ENCODE measurements around the gene SULT1E1. TPM values are rescaled to one million over a fixed set of nuclear protein-coding genes. Genes with fewer than 3 reads are reported as not detected.

The SULT1E1 gene
- total and polyA plus RNA-seq, 10 donors = not detected

GRCh38 chr4:69811166-69811565 is 48.8 kb downstream of the SULT1E1 start:
- DNase-seq = no peak
- TF ChIP-seq POLR2A (IDR thresholded peaks at IDR 0.05) (no peak), CTCF (IDR thresholded peaks at IDR 0.05 in 8 of 11, conservative IDR thresholded peaks at IDR 0.05 in 3 of 11) (no peak), POLR2AphosphoS5 (IDR thresholded peaks at IDR 0.05) (no peak)
- H3K27me3 ChIP-seq (replicated peaks in 1 of 7) = no peaks in the 10 kb centered on the region

GRCh38 chr4:69800599-69800998 is 59.3 kb downstream of the SULT1E1 start:
- TF ChIP-seq POLR2AphosphoS5 (IDR thresholded peaks at IDR 0.05) (no peak), CTCF (IDR thresholded peaks at IDR 0.05 in 8 of 11, conservative IDR thresholded peaks at IDR 0.05 in 3 of 11) (no peak), POLR2A (IDR thresholded peaks at IDR 0.05) (no peak)
- DNase-seq = no peak
- H3K36me3 ChIP-seq = no peaks in the 10 kb centered on the region
- H3K4me1 ChIP-seq = no peaks in the 10 kb centered on the region
- H3K27ac ChIP-seq = no peak overlapping the region
- H3K4me3 ChIP-seq = no peak overlapping the region
- no peaks in the 10 kb centered on the region for H3K27me3 ChIP-seq (replicated peaks in 1 of 7)
- intact Hi-C loops (cut with DNase I; ENCODE audit: low total_unique reads) = no loop called here
- peaks cover 0 to under 1% (median 0%) of the 10 kb centered on the region in 8 donors for H3K9me3 ChIP-seq
- WGBS, 5 donors = 84 to 97% (median 92%) methylated on average over 1 of the region's 1 CpG

More at GRCh38 chr4:69811166-69811565, 48.8 kb downstream of the SULT1E1 start:
- no peaks in the 10 kb centered on the region for H3K4me1 ChIP-seq
- H3K9me3 ChIP-seq = peaks cover 0 to 10% (median 0%) of the 10 kb centered on the region in 8 donors
- intact Hi-C loops (cut with DNase I; ENCODE audit: low total_unique reads) = loop anchor here (10.0 kb wide), 1 partner anchor 116 kb away; no protein-coding TSS in a partner anchor
- no peak overlapping the region for H3K27ac ChIP-seq
- no peak overlapping the region for H3K4me3 ChIP-seq
- H3K36me3 ChIP-seq = no peaks in the 10 kb centered on the region
- 35 to 51% (median 43%) methylated on average over 1 of the region's 1 CpG for WGBS, 5 donors

- Histone ChIP-seq H3K36me3 (no peaks in the 10 kb centered on the region), H3K27me3 (replicated peaks in 1 of 7) (no peaks in the 10 kb centered on the region), H3K4me3 (no peak overlapping the region), H3K27ac (no peak overlapping the region), H3K9me3 (peaks cover 0 to 4% (median 0%) of the 10 kb centered on the region in 8 donors), H3K4me1 (no peaks in the 10 kb centered on the region)
- TF ChIP-seq POLR2A (IDR thresholded peaks at IDR 0.05) (no peak), POLR2AphosphoS5 (IDR thresholded peaks at IDR 0.05) (no peak), CTCF (IDR thresholded peaks at IDR 0.05 in 8 of 11, conservative IDR thresholded peaks at IDR 0.05 in 3 of 11) (no peak)
- WGBS, 5 donors = 76 to 93% (median 85%) methylated on average over 3 of the region's 3 CpGs
- no peak for DNase-seq
- intact Hi-C loops (cut with DNase I; ENCODE audit: low total_unique reads) = no loop called here
Measured at GRCh38 chr4:69799337-69799736, 60.6 kb downstream of the SULT1E1 start.

GRCh38 chr4:69793732-69794131 is 66.2 kb downstream of the SULT1E1 start:
- intact Hi-C loops (cut with DNase I; ENCODE audit: low total_unique reads) = no loop called here
- Histone ChIP-seq H3K27me3 (replicated peaks in 1 of 7) (no peaks in the 10 kb centered on the region), H3K4me3 (no peak overlapping the region), H3K36me3 (no peaks in the 10 kb centered on the region), H3K27ac (no peak overlapping the region), H3K9me3 (peaks cover 0 to 4% (median 0%) of the 10 kb centered on the region in 8 donors), H3K4me1 (no peaks in the 10 kb centered on the region)
- TF ChIP-seq POLR2AphosphoS5 (IDR thresholded peaks at IDR 0.05) (no peak), POLR2A (IDR thresholded peaks at IDR 0.05) (no peak), CTCF (IDR thresholded peaks at IDR 0.05 in 8 of 11, conservative IDR thresholded peaks at IDR 0.05 in 3 of 11) (no peak)
- DNase-seq = no peak

Other genes starting within 250 kb of the SULT1E1 start
- not detected for gene UGT2A2, start 220.5 kb downstream of the SULT1E1 start, total RNA-seq
- gene UGT2A2, start 220.5 kb downstream of the SULT1E1 start, polyA plus RNA-seq = not detected
- not detected for gene UGT2A1, start 206.9 kb downstream of the SULT1E1 start, total RNA-seq
- gene UGT2A1, start 206.9 kb downstream of the SULT1E1 start, polyA plus RNA-seq = not detected
- gene SULT1B1, start 99.5 kb downstream of the SULT1E1 start, total RNA-seq = 10 to 100 TPM; 14.4 to 53.1 (median 33.4) TPM
- 1 to 10 TPM; 1.1 to 4.3 (median 1.4) TPM for gene SULT1B1, start 99.5 kb downstream of the SULT1E1 start, polyA plus RNA-seq
- not detected for gene CSN1S1, start 70.9 kb upstream of the SULT1E1 start, total RNA-seq
- not detected for gene CSN1S1, start 70.9 kb upstream of the SULT1E1 start, polyA plus RNA-seq
- gene CSN2, start 105.6 kb upstream of the SULT1E1 start, total RNA-seq = not detected
- gene CSN2, start 105.6 kb upstream of the SULT1E1 start, polyA plus RNA-seq = not detected
- not detected for gene STATH, start 135.8 kb upstream of the SULT1E1 start, total RNA-seq
- not detected for gene STATH, start 135.8 kb upstream of the SULT1E1 start, polyA plus RNA-seq
- gene HTN3, start 168.3 kb upstream of the SULT1E1 start, total RNA-seq = not detected
- not detected for gene HTN3, start 168.3 kb upstream of the SULT1E1 start, polyA plus RNA-seq
- gene HTN1, start 190.3 kb upstream of the SULT1E1 start, total RNA-seq = not detected
- not detected for gene HTN1, start 190.3 kb upstream of the SULT1E1 start, polyA plus RNA-seq

Data from spleen (tissue), 11 donors.